Measurements from ENCODE around the gene FN1. TPM values are rescaled to one million over a fixed set of nuclear protein-coding genes. Genes with fewer than 3 reads are reported as not detected.

FN1 gene
- total RNA-seq, 1 donor from 2014 or later, result 909 TPM

- DNase-seq (ENCODE audit: low spot score in 2 of 2, unreplicated experiment in 2 of 2), result no peak
- peaks cover 5% of the 10 kb centered on the region for H3K4me1 Mint-ChIP-seq
- peaks cover 37% of the 10 kb centered on the region for H3K36me3 Mint-ChIP-seq
- H3K9me3 Mint-ChIP-seq, result no peaks in the 10 kb centered on the region
- no peak overlapping the region for H3K27ac Mint-ChIP-seq
- no peak overlapping the region for H3K4me3 Mint-ChIP-seq
- no peak for TF ChIP-seq CTCF (IDR thresholded peaks at IDR 0.05; ENCODE audit: unreplicated experiment)
- no peaks in the 10 kb centered on the region for H3K27me3 Mint-ChIP-seq (ENCODE audit: low read depth)
These were observed 11.8 kb downstream of the FN1 start for GRCh38 chr2:215423928-215424540.

GRCh38 chr2:215423234-215423633 is 12.6 kb downstream of the FN1 start:
- DNase-seq (ENCODE audit: low spot score in 2 of 2, unreplicated experiment in 2 of 2), result no peak
- Mint-ChIP-seq H3K4me1 (peaks cover 5% of the 10 kb centered on the region), H3K27me3 (ENCODE audit: low read depth) (no peaks in the 10 kb centered on the region), H3K36me3 (peaks cover 37% of the 10 kb centered on the region), H3K27ac (no peak overlapping the region), H3K9me3 (no peaks in the 10 kb centered on the region), H3K4me3 (no peak overlapping the region)
- no peak for TF ChIP-seq CTCF (IDR thresholded peaks at IDR 0.05; ENCODE audit: unreplicated experiment)

- Mint-ChIP-seq H3K27me3 (ENCODE audit: low read depth) (no peaks in the 10 kb centered on the region), H3K27ac (no peak overlapping the region), H3K4me1 (peaks cover 5% of the 10 kb centered on the region), H3K4me3 (no peak overlapping the region), H3K36me3 (peaks cover 35% of the 10 kb centered on the region), H3K9me3 (no peaks in the 10 kb centered on the region)
- TF ChIP-seq CTCF (IDR thresholded peaks at IDR 0.05; ENCODE audit: unreplicated experiment), result no peak
- no peak for DNase-seq (ENCODE audit: low spot score in 2 of 2, unreplicated experiment in 2 of 2)
These were observed 13.2 kb downstream of the FN1 start for GRCh38 chr2:215422676-215423075.

DNA sequence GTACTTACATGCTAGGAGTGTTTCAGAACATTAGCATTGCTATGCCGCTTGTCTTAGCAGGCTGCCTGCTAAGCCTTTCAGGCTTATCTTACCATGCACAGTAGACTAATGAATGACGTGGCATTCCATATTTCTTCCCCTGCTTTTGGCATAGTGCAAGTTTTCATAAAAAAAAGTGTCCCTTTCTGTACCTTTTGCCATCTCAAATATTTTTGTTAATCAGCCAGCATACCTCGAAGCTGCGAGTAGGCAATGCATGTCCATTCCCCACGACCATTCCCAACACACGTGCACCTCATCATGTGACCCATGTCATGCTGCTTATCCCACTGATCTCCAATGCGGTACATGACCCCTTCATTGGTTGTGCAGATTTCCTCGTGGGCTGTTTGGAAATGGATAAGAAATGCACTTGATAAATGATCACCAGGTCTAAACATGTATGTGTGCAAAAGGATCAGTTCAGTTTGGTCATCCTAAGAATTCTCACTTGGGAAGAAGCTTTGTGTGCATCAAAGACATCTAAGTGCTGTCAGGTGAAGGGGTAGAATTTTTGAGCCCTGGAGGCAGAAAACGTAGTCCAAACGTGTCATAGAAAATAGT is 13.9 kb downstream of the FN1 start:
- H3K36me3 Mint-ChIP-seq, result peaks cover 36% of the 10 kb centered on the region
- H3K9me3 Mint-ChIP-seq, result no peaks in the 10 kb centered on the region
- no peak for TF ChIP-seq CTCF (IDR thresholded peaks at IDR 0.05; ENCODE audit: unreplicated experiment)
- H3K4me1 Mint-ChIP-seq, result peaks cover 5% of the 10 kb centered on the region
- DNase-seq (ENCODE audit: low spot score in 2 of 2, unreplicated experiment in 2 of 2), result no peak
- no peak overlapping the region for H3K4me3 Mint-ChIP-seq
- no peak overlapping the region for H3K27ac Mint-ChIP-seq
- H3K27me3 Mint-ChIP-seq (ENCODE audit: low read depth), result no peaks in the 10 kb centered on the region

DNA sequence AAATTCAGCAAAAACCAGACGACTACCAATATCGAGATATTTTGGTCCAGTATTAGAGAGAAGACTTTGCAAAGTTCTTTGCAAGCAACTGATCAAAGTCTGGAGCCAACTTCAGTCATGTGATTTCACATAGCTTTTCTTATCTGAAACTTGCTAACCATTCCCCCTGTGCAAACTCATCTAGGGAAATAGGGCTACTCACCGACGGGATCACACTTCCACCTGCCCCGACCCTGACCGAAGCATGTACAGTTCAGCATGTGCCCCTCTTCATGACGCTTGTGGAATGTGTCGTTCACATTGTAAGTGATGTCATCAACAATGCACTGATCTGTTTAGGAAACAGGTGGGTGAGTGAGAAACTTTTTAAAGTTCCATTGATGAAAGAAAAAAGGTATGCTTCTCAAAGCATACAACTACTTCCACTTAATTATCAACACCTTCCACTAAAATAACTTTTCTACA is 15.4 kb downstream of the FN1 start:
- no peaks in the 10 kb centered on the region for H3K27me3 Mint-ChIP-seq (ENCODE audit: low read depth)
- H3K4me1 Mint-ChIP-seq, result peaks cover 5% of the 10 kb centered on the region
- H3K9me3 Mint-ChIP-seq, result no peaks in the 10 kb centered on the region
- DNase-seq (ENCODE audit: low spot score in 2 of 2, unreplicated experiment in 2 of 2), result no peak
- TF ChIP-seq CTCF (IDR thresholded peaks at IDR 0.05; ENCODE audit: unreplicated experiment), result no peak
- H3K36me3 Mint-ChIP-seq, result peaks cover 30% of the 10 kb centered on the region
- no peak overlapping the region for H3K4me3 Mint-ChIP-seq
- no peak overlapping the region for H3K27ac Mint-ChIP-seq
